GM23338 (cell line): ENCODE measurements around the gene HNRNPC. TPM values are rescaled to one million over a fixed set of nuclear protein-coding genes. Genes with fewer than 3 reads are reported as not detected.

Experiments
- ATAC-seq: fragments of 200-7000 bp; cut with Tn5 transposase; 3 replicates; pipeline ENCODE4 v1.9.1; 2020
- DNase-seq: peaks from one replicate; pipeline ENCODE4 v3.0.0-alpha.2; 2015; ENCODE audit warnings: low spot score
- H2AFZ ChIP-seq: fragments of 200-600 bp; sonication (generic); 2 replicates; pipeline ENCODE4 v1.8.0; 2016; ENCODE audit warnings: antibody characterized with exemption, mild to moderate bottlenecking, moderate library complexity
- H3F3A ChIP-seq: fragments of 200-600 bp; sonication (generic); replicated peaks from 2 replicates; pipeline ENCODE4 v1.8.0; 2017; ENCODE audit warnings: antibody characterized with exemption, mixed run types, low read depth
- H3K27ac ChIP-seq: fragments of 200-600 bp; sonication (generic); 2 replicates; pipeline ENCODE4 v1.6.1; 2016; ENCODE audit warnings: low read depth
- H3K27me3 ChIP-seq: fragments of 200-600 bp; sonication (generic); 2 replicates; pipeline ENCODE4 v1.8.0; 2016; ENCODE audit warnings: mild to moderate bottlenecking, mixed run types, moderate library complexity; ENCODE audit not compliant: insufficient read depth
- H3K36me3 ChIP-seq: fragments of 200-600 bp; sonication (generic); 2 replicates; pipeline ENCODE4 v1.8.0; 2016; ENCODE audit warnings: mild to moderate bottlenecking; ENCODE audit not compliant: insufficient read depth
- H3K4me1 ChIP-seq: fragments of 200-600 bp; sonication (generic); 2 replicates; pipeline ENCODE4 v1.8.0; 2016; ENCODE audit warnings: mild to moderate bottlenecking, moderate library complexity; ENCODE audit not compliant: insufficient read depth
- H3K4me2 ChIP-seq: fragments of 200-600 bp; sonication (generic); 2 replicates; pipeline ENCODE4 v1.7.1; 2017; ENCODE audit warnings: mixed run types
- H3K4me3 ChIP-seq: fragments of 200-600 bp; sonication (generic); 2 replicates; pipeline ENCODE4 v1.6.1; 2016; ENCODE audit warnings: mixed run types
- H3K79me2 ChIP-seq: fragments of 200-600 bp; sonication (generic); replicated peaks from 2 replicates; pipeline ENCODE4 v1.8.0; 2017; ENCODE audit warnings: mild to moderate bottlenecking; ENCODE audit not compliant: insufficient read depth
- H3K9me2 ChIP-seq: fragments of 200-600 bp; sonication (generic); 2 replicates; pipeline ENCODE4 v1.8.0; 2017; ENCODE audit not compliant: insufficient read depth
- H4K20me1 ChIP-seq: fragments of 200-600 bp; sonication (generic); replicated peaks from 2 replicates; pipeline ENCODE4 v1.8.0; 2017; ENCODE audit warnings: mild to moderate bottlenecking; ENCODE audit not compliant: insufficient read depth
- H3K27ac Mint-ChIP-seq: 2 replicates; pipeline ENCODE4 v1.8.0; 2020; ENCODE audit warnings: inconsistent platforms, mild to moderate bottlenecking, moderate library complexity, mixed read lengths
- H3K27me3 Mint-ChIP-seq: 3 replicates; pipeline ENCODE4 v1.8.0; 2022; ENCODE audit warnings: low read depth, mild to moderate bottlenecking, moderate library complexity, mixed read lengths, inconsistent platforms; ENCODE audit not compliant: insufficient read depth, poor library complexity
- H3K36me3 Mint-ChIP-seq: 3 replicates; pipeline ENCODE4 v1.8.0; 2021; ENCODE audit warnings: low read depth, mild to moderate bottlenecking, inconsistent platforms, moderate library complexity, mixed read lengths
- H3K4me1 Mint-ChIP-seq: 3 replicates; pipeline ENCODE4 v1.8.0; 2020; ENCODE audit warnings: mild to moderate bottlenecking, inconsistent platforms, mixed read lengths
- H3K4me3 Mint-ChIP-seq: 3 replicates; pipeline ENCODE4 v1.8.0; 2021; ENCODE audit warnings: moderate library complexity, mild to moderate bottlenecking, inconsistent platforms, mixed read lengths
- H3K9me3 Mint-ChIP-seq: 3 replicates; pipeline ENCODE4 v1.8.0; 2020; ENCODE audit warnings: moderate library complexity, mild to moderate bottlenecking, inconsistent platforms, mixed read lengths
- EZH2 ChIP-seq: fragments of 200-600 bp; sonication (generic); IDR thresholded peaks from one replicate; pipeline ENCODE4 v1.8.0; 2017; ENCODE audit warnings: antibody characterized with exemption, mild to moderate bottlenecking, low read depth; ENCODE audit not compliant: unreplicated experiment
- JUNB ChIP-seq: IDR thresholded peaks from one replicate; pipeline ENCODE4 v1.6.1; 2016; ENCODE audit warnings: antibody characterized with exemption; ENCODE audit not compliant: unreplicated experiment
- NANOG ChIP-seq: IDR thresholded peaks from 2 replicates; pipeline ENCODE4 v1.6.1; 2016; ENCODE audit warnings: antibody characterized with exemption, borderline replicate concordance
- POLR2AphosphoS5 ChIP-seq: IDR thresholded peaks from 2 replicates; pipeline ENCODE4 v1.6.1; 2016; ENCODE audit warnings: antibody characterized with exemption, low read depth
- ZNF331 ChIP-seq: fragments of 250-450 bp; sonication (Bioruptor Pico); IDR thresholded peaks from 2 replicates; pipeline ENCODE4 v1.5.0; 2020; ENCODE audit warnings: low read depth, mild to moderate bottlenecking, moderate library complexity
- polyA plus RNA-seq: library from polyadenylated mRNA; unstranded; fragments of >200 nt; fragmentation: Nextera tagmentation; extraction: Ambion mirVana; gene quantifications from 2 replicates; pipeline ENCODE4 v1.2.1, GENCODE V29; 2016
- total RNA-seq: library from RNA; depleted of rRNA; stranded (reverse); fragments of >200 nt; shearing (Covaris generic); gene quantifications from 2 replicates; pipeline ENCODE4 v1.2.3, GENCODE V29; 2014
- TF ChIP-seq, protein P1 (sequence below), 2 experiments: fragments of 200-600 bp in 1 of 2; sonication (generic) in 1 of 2; conservative IDR thresholded peaks; 2 replicates each; pipeline versions ENCODE4 v1.5.1 to v1.6.1; 2016 to 2017; ENCODE audit warnings: antibody characterized with exemption in 2 of 2, low read depth in 2 of 2, mild to moderate bottlenecking in 2 of 2, moderate library complexity in 1 of 2
- TF ChIP-seq, protein P2 (sequence below): fragments of 250-450 bp; sonication (Bioruptor Pico); IDR thresholded peaks from 2 replicates; pipeline ENCODE4 v1.5.0; 2020; ENCODE audit warnings: mild to moderate bottlenecking, moderate library complexity
- TF ChIP-seq, protein P3 (sequence below): IDR thresholded peaks from one replicate; pipeline ENCODE4 v1.6.1; 2018; ENCODE audit warnings: antibody characterized with exemption; ENCODE audit not compliant: unreplicated experiment
- TF ChIP-seq, protein P4 (sequence below): IDR thresholded peaks from 2 replicates; pipeline ENCODE4 v1.6.1; 2016; ENCODE audit warnings: antibody characterized with exemption

The HNRNPC gene
- total and polyA plus RNA-seq, 2 experiments from 2014 or later: 1,259 to 1,296 TPM

DNA sequence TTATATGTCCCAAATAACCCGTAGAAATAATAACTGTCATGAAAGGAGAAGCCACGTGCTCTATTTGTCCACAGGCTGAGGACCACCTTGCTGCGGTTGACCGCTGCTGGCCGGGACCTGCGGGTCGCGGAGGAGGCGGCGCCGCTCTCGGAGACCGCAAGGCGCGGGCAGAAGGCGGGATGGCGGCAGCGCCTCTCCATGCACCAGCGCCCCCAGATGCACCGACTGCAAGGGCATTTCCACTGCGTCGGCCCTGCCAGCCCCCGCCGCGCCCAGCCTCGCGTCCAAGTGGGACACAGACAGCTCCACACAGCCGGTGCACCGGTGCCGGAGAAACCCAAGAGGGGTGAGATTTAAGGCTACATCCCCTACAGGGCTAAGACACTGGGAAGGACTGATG is 31.6 kb upstream of the HNRNPC start:
- H3K36me3 ChIP-seq: no peaks in the 10 kb centered on the region
- H3K27me3 ChIP-seq: peaks cover 10% of the 10 kb centered on the region; the same call in 1 of the 2 replicates
- peaks cover 4% of the 10 kb centered on the region; the same call in 2 of the 3 replicates for H3K4me1 Mint-ChIP-seq
- H3K27me3 Mint-ChIP-seq: no peaks in the 10 kb centered on the region
- peak overlapping the region; percentile 60 for H3K4me3 Mint-ChIP-seq
- H3K4me3 ChIP-seq: peak overlapping the region; percentile 58
- H3K9me3 Mint-ChIP-seq: no peaks in the 10 kb centered on the region
- H3K4me2 ChIP-seq: peak overlapping the region; percentile 83
- H2AFZ ChIP-seq: peak overlapping the region; percentile 99
- no peaks in the 10 kb centered on the region for H3K36me3 Mint-ChIP-seq
- H3K79me2 ChIP-seq: no peaks in the 10 kb centered on the region
- peak; percentile 78 for DNase-seq
- 0 out of 2 replicates have a peak, but pooled peaks cover 7% of the 10 kb centered on the region for H3F3A ChIP-seq
- no peaks in the 10 kb centered on the region for H3K9me2 ChIP-seq
- no peak overlapping the region for H3K27ac Mint-ChIP-seq
- H3K4me1 ChIP-seq: peaks cover 12% of the 10 kb centered on the region; the same call in 1 of the 2 replicates
- no peak overlapping the region for H3K27ac ChIP-seq
- TF ChIP-seq EZH2: no peak
- TF ChIP-seq, protein P1, sequence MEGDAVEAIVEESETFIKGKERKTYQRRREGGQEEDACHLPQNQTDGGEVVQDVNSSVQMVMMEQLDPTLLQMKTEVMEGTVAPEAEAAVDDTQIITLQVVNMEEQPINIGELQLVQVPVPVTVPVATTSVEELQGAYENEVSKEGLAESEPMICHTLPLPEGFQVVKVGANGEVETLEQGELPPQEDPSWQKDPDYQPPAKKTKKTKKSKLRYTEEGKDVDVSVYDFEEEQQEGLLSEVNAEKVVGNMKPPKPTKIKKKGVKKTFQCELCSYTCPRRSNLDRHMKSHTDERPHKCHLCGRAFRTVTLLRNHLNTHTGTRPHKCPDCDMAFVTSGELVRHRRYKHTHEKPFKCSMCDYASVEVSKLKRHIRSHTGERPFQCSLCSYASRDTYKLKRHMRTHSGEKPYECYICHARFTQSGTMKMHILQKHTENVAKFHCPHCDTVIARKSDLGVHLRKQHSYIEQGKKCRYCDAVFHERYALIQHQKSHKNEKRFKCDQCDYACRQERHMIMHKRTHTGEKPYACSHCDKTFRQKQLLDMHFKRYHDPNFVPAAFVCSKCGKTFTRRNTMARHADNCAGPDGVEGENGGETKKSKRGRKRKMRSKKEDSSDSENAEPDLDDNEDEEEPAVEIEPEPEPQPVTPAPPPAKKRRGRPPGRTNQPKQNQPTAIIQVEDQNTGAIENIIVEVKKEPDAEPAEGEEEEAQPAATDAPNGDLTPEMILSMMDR (conservative IDR thresholded peaks at IDR 0.05; ENCODE audit: low read depth in 2 of 2): peak; percentile 22 to 27; a peak in 3 of 4 replicates
- TF ChIP-seq, protein P2, sequence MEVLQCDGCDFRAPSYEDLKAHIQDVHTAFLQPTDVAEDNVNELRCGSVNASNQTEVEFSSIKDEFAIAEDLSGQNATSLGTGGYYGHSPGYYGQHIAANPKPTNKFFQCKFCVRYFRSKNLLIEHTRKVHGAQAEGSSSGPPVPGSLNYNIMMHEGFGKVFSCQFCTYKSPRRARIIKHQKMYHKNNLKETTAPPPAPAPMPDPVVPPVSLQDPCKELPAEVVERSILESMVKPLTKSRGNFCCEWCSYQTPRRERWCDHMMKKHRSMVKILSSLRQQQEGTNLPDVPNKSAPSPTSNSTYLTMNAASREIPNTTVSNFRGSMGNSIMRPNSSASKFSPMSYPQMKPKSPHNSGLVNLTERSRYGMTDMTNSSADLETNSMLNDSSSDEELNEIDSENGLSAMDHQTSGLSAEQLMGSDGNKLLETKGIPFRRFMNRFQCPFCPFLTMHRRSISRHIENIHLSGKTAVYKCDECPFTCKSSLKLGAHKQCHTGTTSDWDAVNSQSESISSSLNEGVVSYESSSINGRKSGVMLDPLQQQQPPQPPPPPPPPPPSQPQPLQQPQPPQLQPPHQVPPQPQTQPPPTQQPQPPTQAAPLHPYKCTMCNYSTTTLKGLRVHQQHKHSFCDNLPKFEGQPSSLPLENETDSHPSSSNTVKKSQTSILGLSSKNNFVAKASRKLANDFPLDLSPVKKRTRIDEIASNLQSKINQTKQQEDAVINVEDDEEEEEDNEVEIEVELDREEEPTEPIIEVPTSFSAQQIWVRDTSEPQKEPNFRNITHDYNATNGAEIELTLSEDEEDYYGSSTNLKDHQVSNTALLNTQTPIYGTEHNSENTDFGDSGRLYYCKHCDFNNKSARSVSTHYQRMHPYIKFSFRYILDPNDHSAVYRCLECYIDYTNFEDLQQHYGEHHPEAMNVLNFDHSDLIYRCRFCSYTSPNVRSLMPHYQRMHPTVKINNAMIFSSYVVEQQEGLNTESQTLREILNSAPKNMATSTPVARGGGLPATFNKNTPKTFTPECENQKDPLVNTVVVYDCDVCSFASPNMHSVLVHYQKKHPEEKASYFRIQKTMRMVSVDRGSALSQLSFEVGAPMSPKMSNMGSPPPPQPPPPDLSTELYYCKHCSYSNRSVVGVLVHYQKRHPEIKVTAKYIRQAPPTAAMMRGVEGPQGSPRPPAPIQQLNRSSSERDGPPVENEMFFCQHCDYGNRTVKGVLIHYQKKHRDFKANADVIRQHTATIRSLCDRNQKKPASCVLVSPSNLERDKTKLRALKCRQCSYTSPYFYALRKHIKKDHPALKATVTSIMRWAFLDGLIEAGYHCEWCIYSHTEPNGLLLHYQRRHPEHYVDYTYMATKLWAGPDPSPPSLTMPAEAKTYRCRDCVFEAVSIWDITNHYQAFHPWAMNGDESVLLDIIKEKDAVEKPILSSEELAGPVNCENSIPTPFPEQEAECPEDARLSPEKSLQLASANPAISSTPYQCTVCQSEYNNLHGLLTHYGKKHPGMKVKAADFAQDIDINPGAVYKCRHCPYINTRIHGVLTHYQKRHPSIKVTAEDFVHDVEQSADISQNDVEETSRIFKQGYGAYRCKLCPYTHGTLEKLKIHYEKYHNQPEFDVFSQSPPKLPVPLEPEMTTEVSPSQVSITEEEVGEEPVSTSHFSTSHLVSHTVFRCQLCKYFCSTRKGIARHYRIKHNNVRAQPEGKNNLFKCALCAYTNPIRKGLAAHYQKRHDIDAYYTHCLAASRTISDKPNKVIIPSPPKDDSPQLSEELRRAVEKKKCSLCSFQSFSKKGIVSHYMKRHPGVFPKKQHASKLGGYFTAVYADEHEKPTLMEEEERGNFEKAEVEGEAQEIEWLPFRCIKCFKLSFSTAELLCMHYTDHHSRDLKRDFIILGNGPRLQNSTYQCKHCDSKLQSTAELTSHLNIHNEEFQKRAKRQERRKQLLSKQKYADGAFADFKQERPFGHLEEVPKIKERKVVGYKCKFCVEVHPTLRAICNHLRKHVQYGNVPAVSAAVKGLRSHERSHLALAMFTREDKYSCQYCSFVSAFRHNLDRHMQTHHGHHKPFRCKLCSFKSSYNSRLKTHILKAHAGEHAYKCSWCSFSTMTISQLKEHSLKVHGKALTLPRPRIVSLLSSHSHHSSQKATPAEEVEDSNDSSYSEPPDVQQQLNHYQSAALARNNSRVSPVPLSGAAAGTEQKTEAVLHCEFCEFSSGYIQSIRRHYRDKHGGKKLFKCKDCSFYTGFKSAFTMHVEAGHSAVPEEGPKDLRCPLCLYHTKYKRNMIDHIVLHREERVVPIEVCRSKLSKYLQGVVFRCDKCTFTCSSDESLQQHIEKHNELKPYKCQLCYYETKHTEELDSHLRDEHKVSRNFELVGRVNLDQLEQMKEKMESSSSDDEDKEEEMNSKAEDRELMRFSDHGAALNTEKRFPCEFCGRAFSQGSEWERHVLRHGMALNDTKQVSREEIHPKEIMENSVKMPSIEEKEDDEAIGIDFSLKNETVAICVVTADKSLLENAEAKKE (CRISPR knock-in tag): no peak
- TF ChIP-seq JUNB: no peak
- TF ChIP-seq, protein P3, sequence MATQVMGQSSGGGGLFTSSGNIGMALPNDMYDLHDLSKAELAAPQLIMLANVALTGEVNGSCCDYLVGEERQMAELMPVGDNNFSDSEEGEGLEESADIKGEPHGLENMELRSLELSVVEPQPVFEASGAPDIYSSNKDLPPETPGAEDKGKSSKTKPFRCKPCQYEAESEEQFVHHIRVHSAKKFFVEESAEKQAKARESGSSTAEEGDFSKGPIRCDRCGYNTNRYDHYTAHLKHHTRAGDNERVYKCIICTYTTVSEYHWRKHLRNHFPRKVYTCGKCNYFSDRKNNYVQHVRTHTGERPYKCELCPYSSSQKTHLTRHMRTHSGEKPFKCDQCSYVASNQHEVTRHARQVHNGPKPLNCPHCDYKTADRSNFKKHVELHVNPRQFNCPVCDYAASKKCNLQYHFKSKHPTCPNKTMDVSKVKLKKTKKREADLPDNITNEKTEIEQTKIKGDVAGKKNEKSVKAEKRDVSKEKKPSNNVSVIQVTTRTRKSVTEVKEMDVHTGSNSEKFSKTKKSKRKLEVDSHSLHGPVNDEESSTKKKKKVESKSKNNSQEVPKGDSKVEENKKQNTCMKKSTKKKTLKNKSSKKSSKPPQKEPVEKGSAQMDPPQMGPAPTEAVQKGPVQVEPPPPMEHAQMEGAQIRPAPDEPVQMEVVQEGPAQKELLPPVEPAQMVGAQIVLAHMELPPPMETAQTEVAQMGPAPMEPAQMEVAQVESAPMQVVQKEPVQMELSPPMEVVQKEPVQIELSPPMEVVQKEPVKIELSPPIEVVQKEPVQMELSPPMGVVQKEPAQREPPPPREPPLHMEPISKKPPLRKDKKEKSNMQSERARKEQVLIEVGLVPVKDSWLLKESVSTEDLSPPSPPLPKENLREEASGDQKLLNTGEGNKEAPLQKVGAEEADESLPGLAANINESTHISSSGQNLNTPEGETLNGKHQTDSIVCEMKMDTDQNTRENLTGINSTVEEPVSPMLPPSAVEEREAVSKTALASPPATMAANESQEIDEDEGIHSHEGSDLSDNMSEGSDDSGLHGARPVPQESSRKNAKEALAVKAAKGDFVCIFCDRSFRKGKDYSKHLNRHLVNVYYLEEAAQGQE: no peak
- TF ChIP-seq, protein P4, sequence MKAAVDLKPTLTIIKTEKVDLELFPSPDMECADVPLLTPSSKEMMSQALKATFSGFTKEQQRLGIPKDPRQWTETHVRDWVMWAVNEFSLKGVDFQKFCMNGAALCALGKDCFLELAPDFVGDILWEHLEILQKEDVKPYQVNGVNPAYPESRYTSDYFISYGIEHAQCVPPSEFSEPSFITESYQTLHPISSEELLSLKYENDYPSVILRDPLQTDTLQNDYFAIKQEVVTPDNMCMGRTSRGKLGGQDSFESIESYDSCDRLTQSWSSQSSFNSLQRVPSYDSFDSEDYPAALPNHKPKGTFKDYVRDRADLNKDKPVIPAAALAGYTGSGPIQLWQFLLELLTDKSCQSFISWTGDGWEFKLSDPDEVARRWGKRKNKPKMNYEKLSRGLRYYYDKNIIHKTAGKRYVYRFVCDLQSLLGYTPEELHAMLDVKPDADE: no peak
- no peak for TF ChIP-seq POLR2AphosphoS5
- no peak for TF ChIP-seq ZNF331 (CRISPR knock-in tag)
- no peak for TF ChIP-seq NANOG
- ATAC-seq: peak; percentile 97
- H4K20me1 ChIP-seq: no peaks in the 10 kb centered on the region
